GM19463 (cell line): ENCODE results near the gene ITGAL.
"Not testable (repeated sequence)": the region's sequence is repeated elsewhere in the genome, so short reads cannot be mapped to it uniquely, and the experiment has no call there.

ENCODE experiments used
- ATAC-seq: cut with Tn5 transposase; IDR thresholded peaks from one replicate; pipeline ENCODE4 v1.9.1; 2021; ENCODE audit warnings: mild to moderate bottlenecking, moderate library complexity; ENCODE audit not compliant: unreplicated experiment

Gene ITGAL

DNA sequence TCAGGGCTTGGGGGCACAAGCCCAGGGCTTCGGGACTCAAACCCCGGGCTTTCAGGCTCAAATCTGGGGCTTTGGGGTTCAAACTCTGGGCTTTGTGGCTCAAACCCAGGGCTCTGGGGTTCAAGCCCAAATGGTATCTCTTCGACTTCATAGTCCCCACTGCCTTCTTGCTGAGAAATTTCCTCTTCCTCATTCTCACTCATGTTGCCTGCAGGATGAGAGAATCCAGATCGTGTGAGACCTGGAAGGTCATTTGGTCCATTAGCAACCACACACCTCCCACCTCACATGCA lies 53.2 kb downstream of the ITGAL start:
- no peak for ATAC-seq

DNA sequence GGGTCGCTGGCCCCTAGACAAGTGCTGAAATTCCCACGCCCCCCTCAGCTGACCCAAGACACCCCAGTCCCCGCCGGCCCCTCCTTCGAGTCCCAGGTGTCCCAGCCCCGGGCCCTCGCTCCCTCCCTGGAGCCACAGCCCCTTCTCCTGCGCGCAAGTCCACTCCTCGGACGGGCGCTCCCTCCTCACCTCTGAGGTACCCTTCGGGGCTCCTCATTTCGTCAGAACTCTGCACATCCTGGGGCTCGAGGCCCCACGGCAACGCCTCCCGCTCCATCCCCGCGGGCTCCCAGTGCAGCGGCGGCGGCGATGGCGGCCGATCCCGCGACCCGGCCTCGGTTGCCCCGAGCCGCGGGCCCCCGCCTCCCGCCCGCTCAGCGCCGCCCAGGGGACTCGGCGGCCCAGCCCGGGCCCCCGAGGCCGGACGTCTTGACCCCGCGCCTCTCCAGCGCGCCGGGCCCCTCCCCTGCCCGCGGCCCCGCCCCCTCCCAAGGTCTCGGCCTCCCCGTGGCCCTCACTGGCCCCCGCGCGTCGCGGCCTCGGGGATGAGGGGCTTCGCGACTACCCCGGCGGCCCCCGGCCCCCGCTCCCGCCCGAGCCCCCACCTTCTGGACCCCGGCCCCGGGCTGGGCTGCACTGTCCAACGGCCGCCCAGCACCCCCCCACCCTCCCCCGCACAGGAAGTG lies 53.7 kb downstream of the ITGAL start, which contains the start of gene ZNF768:
Gene ZNF768 (minus strand): TSS at position 430 of the 686 bp plus-strand sequence. CDS start 153 bp downstream, at position 277.
- peak; percentile 25 for ATAC-seq

DNA sequence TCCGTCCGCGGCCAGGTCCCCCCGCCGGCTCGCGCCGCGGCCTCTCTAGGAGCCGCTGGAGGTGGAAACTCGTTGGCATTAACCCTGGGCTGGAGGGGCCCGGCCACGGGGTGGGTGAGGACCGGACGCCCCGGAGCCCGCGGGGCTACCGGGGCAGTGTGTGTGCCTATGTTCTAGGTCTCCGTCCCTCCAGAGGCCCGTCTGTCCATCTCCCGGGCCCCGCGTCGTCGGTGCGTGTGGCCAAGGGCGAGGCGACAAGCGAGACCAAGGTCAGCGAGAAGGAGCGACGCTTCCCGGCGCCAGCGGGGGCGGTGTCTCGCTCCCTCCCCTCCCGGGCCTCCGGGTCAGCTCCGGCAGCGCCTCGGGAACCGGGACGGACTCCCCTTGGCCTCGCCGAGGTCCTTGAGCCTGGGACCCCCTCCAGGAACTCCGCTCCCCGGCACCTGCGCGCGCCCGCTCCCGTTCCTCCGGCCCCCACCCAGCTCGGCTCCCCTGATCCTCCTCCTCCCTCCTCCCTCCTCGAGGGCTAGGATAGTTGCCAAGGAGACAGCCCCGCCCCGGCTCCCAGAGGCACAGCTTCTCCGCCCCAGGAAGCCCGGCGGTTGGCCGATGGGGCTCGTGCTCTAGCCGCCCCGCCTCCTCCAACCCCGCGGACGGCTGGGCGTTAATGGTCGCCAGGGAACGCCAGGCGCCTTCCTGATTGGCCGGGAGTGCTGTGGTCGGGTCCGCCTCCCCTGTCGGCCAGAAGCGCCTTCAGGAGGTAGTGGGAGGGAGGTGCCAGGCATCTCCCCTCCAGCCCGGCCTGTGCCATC lies 54.5 kb downstream of the ITGAL start:
- ATAC-seq = peak; percentile 81

DNA sequence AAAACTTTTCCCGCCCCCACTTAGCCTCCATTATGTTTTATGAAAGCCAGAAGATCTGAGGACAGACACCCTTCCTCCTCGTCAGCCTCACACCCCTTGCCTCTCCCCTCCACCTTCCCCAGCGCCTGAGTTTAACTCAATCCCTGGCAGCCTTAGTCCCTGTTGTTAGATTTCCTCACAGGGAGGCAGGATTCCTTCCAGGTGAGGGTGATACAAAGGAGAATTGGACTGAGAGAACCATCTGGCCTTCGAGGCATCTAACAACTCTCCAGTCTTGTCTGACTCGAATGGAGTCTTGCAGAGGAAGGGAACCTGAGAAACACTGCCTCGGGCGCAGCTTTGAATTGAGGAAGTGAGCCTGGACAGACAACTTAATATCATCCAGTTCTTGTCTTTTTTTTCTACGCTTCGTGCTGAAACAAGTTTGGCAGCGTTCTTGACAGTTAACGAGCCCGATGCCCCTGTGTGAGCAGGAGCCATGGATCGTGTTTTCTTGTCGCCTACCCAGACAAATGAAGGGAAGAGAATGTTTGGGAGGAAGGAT lies 55.2 kb downstream of the ITGAL start:
- ATAC-seq = no peak

DNA sequence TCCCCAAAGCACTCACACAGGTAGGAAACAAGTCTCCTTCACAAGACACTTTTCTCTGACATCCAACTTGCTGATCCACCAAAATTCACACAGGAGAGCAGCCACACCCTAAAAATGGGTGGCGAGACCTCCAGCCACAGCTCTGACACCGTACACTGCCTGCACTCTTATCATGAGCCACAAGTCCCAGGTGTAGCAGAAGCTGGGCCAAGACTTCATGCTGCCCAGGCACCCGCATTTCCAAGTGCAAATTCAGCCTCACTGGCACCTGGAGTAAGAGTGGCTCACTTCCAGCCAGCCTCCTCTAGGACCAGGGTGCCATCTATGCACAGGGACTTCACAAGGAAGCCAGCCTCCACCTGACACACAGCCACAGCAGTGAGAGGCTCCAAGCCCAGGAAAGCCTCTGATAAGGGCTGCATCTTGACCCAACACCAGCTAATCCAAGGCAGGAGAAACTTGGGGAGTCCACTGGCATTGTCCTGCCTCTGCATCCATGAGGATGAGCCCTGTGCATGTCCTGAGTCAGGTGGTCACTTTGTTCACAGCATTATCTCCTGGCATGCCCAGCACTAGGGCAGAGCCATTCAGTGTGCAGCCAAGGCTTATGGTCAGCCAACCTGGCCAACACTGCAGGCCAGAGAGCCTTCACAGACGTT lies 56.4 kb downstream of the ITGAL start:
- ATAC-seq = no peak

DNA sequence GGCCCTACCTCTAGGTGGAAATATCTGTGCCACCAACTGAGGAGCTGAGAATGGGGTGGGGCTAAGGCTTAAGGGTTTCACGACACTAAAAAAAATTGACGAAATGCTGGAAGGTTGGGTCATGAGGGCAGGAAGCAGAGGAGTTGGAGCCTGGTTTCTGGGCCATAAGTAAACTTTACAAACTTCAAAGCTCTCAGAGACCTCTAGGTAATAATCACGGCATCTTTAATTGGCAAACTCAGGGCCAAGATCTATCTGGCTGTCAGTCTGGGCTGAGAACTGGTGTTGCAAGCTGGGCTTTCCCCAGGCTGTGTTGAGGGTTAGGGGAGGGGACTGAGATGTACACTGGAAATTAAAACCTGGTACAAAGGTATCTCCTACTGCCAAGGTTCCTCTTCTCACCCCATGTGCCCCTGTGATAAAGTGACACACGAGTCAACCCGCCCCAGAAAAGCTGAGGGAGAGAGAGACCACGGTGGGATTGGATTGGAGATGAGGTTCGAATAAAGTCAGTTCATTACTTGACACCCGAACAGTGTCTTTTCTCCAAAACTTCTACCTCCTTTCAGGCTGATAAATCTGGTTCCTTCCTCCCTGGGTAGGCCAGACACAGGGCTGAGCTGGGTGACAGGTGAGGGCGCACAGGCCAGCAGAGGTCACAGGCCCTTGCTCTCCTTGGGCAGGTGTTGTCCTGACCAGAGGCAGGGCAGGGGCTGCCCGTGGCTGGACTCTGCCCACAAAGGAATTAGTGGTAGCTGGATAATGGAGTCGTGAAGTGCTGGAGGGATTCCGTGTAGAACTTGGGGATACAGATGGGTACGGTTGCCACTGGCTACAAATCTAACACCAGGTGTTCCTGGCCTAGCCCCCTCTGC lies 57.9 kb downstream of the ITGAL start:
- no peak for ATAC-seq

DNA sequence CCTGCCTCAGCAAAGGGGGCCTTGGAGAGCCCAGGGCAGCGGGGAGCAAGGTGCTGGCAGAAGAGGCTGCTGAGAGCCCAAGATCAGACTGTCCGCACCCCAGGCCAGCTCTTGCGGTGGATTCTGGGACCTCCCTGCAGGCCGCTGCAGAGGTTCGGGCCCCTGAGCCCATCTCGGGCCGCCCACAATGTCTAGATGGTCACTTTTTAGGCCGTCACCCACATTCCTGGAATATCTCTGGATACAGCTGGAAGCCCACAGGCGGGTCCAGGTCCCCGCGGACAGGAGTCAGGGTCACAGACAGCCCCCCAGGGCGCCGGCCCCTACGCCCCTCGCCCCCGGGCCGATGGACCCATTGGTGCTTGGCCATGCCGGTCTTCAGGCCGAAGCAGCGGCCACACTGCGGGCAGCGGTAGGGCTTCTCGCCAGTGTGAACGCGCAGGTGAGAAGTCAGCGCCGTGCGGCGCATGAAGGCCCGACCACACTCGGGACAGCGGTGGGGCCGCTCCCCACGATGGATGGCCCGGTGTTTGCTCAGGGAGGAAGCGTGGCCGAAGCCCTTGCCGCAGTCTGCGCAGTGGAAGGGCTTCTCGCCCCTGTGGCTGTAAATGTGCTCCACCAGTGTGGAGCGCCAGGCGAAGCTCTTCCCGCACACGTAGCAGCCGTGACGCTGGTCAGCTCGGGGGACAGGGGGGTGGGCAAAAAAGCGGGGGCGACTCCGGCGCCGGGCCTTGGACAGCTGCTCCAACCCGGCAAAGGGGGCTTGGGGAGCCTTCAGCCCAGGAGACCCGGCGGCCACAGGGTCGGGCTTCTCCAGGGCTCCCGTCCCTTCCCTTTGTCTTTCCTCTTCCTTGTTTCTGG lies 60.0 kb downstream of the ITGAL start:
- ATAC-seq = no peak

DNA sequence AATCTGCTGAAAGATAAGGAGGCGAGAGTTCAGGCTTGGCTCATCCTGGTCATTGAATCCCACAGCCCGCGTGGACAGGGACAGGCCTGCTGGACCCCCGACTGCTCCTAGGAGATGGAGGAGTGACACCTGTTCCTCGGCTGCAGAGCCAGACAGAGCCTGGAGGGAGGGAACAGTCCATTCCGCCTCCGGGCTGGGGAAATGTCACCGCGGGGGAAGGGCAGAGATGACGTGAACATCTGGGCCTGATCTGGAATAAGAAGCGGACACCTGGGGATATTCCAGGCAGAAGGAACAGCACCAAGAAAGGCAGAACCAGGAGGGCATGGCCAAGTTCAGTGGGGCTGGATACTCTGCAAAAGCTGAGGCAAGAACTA lies 60.6 kb downstream of the ITGAL start:
- ATAC-seq = no peak

DNA sequence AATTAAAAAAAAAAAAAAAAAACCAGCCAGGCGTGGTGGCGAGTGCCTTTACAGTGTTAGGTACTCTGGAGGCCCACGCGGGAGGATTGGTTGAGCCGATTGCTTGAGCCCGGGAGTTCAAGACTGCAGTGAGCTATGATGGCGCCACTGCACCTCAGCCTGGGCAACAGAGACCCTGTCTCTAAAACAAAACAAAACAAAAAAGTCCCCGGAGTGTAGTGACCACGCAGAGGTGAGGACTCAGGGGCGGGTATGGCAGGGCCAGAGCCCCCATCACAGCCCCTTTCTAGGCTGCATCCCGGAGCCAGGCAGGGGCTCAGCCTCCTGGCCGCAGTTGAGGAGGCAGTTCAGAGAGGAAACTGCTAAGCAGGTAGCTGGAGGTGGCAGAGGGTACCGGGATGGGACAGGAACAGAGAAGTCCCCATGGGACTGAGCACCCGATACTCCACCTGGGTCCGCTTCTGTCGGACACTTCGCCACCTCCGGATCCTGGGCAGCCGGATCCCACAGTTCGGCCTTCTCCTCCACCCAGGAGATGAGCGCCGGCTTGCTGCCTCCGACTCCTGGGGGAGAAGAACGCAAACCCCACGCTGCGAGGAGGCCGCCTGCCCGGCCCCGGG lies 61.3 kb downstream of the ITGAL start:
- ATAC-seq = peak; percentile 6

DNA sequence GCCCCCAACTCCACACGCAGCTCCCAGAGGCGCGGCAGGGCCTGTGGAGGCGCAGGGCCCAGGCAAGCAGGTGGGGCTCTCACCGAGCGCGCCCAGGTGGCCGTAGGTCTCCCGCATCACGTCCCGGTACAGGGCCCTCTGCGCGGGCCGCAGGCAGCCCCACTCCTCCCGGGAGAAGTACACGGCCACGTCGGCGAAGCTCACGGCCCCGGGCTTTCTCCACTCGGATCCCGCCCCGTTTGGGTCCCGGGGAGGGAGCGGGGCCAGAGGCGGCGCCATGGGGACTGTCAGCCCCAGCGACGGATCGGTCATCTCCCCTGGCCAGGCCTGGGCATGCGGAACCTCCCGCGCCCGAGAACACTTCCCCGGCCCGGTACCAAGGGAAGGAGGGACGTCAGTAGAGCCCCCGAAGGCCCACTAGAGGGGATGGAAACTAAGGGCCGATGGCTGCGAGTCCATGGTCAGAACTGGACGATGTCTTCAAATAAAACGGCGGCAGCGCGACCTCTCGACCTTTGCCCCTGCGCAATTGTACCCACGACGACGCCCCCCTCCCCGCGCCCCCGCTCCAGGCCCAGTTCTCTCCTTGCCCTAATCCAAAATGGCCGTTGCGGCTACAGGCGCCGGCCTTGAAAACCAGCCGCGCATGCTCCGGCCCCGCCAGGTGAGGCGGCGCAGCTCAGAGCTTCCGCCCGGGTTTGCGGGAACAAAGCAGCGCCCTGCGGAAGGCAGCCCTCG lies 62.0 kb downstream of the ITGAL start, which contains the start of gene ZNF747:
Gene ZNF747 (minus strand): TSS at position 491 of the 738 bp plus-strand sequence. CDS start 179 bp downstream, at position 312.
- ATAC-seq = peak; percentile 73

DNA sequence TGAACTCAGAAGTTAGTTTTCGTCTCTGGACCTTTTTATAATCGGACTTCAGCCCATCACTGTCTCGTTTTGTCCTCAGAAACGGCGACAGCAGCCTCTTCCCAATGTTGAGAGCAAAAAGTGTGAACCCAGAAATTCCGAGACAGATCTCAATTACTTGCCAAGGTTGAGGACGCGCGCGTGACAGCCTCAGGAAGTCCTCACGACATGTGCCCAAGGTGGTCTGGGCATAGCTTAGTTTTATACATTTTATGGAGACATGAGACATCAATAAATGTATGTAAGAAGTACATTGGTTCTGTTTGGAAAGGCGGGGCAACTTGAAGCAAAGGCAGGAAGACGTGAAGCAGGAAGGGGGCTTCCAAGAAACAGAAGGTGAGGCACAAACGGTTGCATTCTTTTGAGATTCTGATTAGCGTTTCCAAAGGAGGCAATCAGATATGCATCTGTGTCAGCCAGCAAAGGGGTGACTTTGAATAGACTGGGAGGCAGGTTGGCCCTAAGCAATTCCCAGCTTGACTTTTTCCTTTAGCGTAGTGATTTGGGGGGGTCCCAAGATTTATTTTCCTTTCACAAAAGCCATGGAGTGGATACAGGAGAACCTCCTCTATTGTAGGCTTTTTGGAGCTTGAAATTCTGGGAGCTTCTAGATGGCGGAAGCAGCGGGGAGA lies 62.7 kb downstream of the ITGAL start:
- ATAC-seq = peak; percentile 9

DNA sequence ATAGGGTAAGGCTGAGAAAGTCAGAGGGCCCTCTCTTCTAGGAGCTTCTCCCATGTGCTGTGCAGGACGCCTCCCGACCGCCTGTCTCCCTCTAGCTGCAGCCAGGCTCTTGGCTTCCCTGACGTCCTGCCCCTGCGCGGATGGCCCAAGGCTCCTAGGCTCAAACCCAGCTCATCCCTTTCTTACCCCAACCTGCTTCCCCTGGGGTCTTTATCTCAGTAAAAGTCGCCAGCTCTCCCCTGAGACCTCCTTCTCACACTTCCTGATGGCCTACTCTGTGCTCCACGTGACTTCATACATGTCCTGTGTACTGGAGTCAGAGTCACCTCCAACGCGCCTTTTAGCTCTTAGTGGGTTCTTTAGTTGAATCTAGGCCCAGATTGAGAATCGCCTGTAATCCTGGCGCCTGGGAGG lies 63.2 kb downstream of the ITGAL start:
- ATAC-seq = peak; percentile 41

DNA sequence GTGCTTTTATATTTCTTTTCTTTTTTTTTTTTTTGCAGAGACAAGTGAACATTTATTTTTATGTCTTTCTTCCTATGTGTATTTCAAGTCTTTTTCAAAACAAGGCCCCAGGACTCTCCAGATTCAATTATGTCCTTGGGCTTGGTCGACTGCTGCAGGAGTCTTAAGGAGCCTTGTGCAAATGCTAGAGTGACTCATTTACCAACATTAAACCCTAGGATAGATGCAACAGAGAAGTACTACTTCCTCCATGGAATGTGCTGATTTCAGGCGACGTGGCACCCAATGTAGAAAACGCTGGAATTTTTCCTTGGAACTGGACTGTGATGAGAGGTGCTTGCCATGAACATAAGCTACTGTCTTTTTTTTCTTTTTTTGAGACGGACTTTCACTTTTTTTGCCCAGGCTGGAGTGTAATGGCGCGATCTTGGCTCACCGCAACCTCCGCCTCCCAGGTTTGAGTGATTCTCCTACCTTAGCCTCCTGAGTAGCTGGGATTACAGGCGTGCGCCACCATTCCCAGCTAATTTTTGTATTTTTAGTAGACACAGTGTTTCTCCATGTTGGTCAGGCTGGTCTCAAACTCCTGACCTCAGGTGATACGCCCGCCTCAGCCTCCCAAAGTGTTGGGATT lies 64.0 kb downstream of the ITGAL start:
- ATAC-seq = not testable (repeated sequence)

DNA sequence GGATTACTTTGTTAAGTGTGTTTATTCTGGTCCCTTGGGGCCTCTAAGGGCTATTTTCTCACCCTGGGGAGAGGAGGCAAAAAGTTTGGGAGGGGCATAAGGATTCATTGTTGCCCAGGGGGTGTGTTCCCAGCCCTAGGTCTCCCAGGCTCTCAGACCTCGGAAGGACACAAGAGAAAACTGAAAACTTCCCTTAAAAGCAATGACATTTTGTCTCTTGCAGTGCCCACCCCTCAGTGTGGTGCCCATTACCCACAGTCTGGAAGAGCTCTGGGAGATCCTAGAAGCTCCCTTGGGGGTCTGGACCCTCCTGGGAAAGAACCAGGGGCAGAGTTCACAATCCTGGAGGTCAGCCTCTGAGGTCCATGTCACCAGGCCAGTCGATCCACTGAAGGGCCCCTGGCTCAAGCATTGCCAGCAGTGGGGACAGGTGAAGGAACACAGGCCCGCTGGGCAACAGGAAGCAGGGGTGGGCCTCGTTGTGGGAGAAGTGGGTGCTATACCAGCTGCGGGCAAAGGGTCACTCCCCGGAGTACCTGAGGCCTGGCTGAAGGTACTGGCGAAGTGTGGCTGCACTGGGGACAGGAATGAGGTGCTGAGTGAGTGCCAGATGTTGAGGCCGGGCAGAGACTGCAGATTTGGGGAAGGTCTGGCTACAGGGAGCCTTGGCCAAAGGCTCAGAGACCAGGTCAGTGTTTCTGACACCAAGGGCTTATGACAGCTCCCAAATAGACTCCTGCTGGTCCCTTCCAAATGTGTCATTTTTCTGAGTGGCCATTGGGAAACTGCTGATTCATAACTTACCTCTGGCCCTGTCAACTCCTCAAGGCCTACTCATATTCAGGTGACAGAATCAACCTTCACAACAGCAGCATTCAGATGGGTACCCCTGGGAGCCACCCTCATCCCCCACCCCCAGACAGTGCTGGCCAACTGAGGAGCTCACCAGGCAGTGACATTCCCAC lies 66.7 kb downstream of the ITGAL start:
- ATAC-seq = no peak

DNA sequence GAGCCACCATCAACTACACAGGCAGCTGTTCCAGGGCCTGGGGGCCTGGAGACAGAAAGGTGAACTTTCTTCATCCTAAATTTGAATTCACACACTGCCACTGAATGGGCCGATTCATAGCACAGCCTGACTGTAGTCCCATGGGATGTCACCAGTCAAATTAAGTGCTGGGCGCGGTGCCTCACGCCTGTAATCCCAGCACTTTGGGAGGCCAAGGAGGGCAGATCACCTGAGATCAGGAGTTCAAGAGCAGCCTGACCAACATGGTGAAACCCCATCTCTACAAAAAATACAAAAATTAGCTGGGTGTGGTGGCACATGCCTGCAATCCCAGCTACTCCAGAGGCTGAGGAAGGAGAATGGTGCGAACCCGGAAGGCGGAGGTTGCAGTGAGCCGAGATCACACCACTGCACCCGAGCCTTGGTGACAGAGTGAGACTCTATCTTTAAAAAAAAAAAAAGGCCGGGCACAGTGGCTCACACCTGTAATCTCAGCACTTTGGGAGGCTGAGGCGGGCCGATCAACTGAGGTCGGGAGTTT lies 67.5 kb downstream of the ITGAL start:
- ATAC-seq = not testable (repeated sequence)

DNA sequence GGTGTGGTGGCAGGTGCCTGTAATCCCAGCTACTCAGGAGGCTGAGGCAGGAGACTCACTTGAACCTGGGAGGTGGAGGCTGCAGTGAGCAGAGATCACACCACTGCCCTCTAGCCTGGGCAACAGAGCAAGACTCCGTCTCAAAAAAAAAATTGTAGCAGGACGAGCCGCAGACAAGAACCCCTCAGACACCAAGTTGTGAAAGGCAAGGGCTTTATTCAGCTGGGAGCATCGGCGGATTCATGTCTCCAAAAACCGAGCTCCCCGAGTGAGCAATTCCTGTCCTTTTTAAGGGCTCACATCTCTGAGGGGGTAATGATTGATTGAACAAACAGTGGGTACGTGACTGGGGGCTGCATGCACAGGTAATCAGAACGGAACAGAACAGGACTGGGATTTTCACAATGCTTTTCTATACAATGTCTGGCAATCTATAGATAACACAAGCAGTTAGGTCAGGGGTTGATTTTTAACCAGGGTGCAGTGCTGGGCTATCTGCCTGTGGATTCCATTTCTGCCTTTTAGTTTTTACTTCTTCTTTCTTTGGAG lies 68.4 kb downstream of the ITGAL start:
- not testable (repeated sequence) for ATAC-seq
